Measurements from ENCODE around the gene PLCL1.

- TF ChIP-seq POLR2A (IDR thresholded peaks at IDR 0.05) (no peak), CTCF (IDR thresholded peaks at IDR 0.05) (no peak)
Measured at GRCh38 chr2:197839327-197839726, 34.9 kb downstream of the PLCL1 start.

Data from esophagus squamous epithelium (tissue), 4 donors.